HCT116 (cell line): Measurements from ENCODE around the gene SOX6. TPM values are rescaled to one million over a fixed set of nuclear protein-coding genes. Genes with fewer than 3 reads are reported as not detected.

Experiments
- ATAC-seq: fragments of 200-7000 bp; cut with Tn5 transposase; 2 replicates; pipeline ENCODE4 v1.9.1; 2020; ENCODE audit warnings: mild to moderate bottlenecking, moderate library complexity
- BruUV-seq: library from RNA; stranded (reverse); fragments of 400-500 nt; replicated peaks from 2 replicates; lab custom pipeline; 2021; lab: Mats Ljungman, UMichigan
- CTCF ChIA-PET: fragments of 300-600 bp; sonication (Branson Sonifier 250); formaldehyde crosslinking; loops from one replicate; lab custom pipeline; 2021; ENCODE audit warnings: antibody characterized with exemption; lab: Charles Lee
- POLR2A ChIA-PET: fragments of 300-600, 350-600 bp; sonication (Branson Sonifier 250); formaldehyde crosslinking; loops from one replicate; lab custom pipeline; 2021; ENCODE audit warnings: antibody characterized with exemption; lab: Charles Lee
- RAD21 ChIA-PET, 2 experiments: fragments of 300-600 bp; sonication (Branson Sonifier 250); formaldehyde crosslinking; loops; one replicate each; lab custom pipeline; 2023; ENCODE audit warnings: low total read pairs in 2 of 2; ENCODE audit not compliant: uncharacterized antibody in 2 of 2, unreplicated experiment in 2 of 2, low non-redundant PET in 1 of 2; lab: Charles Lee
- DNase-seq: peaks from one replicate; pipeline ENCODE4 v3.0.0-alpha.2; 2010; ENCODE audit warnings: low read depth, low spot score
- H2AFZ ChIP-seq: fragments of 200-600 bp; shearing (Covaris generic), sonication (generic); 2 replicates; pipeline ENCODE4 v1.6.1; 2017; ENCODE audit warnings: low read depth, mixed run types, mixed read lengths, antibody characterized with exemption, low read length; ENCODE audit not compliant: poor library complexity, severe bottlenecking
- H3K27ac ChIP-seq: 2 replicates; pipeline ENCODE4 v1.5.1; 2012; ENCODE audit warnings: low read depth, low read length
- H3K27me3 ChIP-seq: fragments of 200-600 bp; sonication (generic); 2 replicates; pipeline ENCODE4 v1.6.1; 2016; ENCODE audit warnings: mixed run types, low read length, mixed read lengths; ENCODE audit not compliant: insufficient read depth
- H3K36me3 ChIP-seq, 2 experiments: fragments of 200-500 bp in 1 of 2; fragments of 200-600 bp in 1 of 2; sonication (Bioruptor generic) in 1 of 2; sonication (generic) in 1 of 2; 2 replicates each; pipeline versions ENCODE4 v1.5.1 to v1.6.1; 2014 to 2016; ENCODE audit warnings: low read length in 2 of 2, inconsistent platforms in 1 of 2, mixed read lengths in 1 of 2, mixed run types in 1 of 2; ENCODE audit not compliant: insufficient read depth in 2 of 2, control insufficient read depth in 1 of 2
- H3K4me1 ChIP-seq, 2 experiments: fragments of 200-600 bp in 1 of 2; sonication (generic) in 1 of 2; 2 replicates each; pipeline versions ENCODE4 v1.5.1 to v1.6.1; 2012 to 2017; ENCODE audit warnings: low read length in 2 of 2, inconsistent platforms in 1 of 2, mild to moderate bottlenecking in 1 of 2, mixed read lengths in 1 of 2, mixed run types in 1 of 2, moderate library complexity in 1 of 2; ENCODE audit not compliant: insufficient read depth in 2 of 2, control insufficient read depth in 1 of 2
- H3K4me2 ChIP-seq: fragments of 200-600 bp; sonication (generic); 2 replicates; pipeline ENCODE4 v1.6.1; 2017; ENCODE audit warnings: mixed run types, low read length, mixed read lengths
- H3K4me3 ChIP-seq, 2 experiments: fragments of 200-600 bp in 1 of 2; sonication (generic) in 1 of 2; replicated peaks in 1 of 2; 2 replicates each; pipeline ENCODE4 v1.5.1; 2011 to 2016; ENCODE audit warnings: low read length in 2 of 2, control low read depth in 1 of 2, low read depth in 1 of 2, mild to moderate bottlenecking in 1 of 2, mixed read lengths in 1 of 2, mixed run types in 1 of 2
- H3K79me2 ChIP-seq: fragments of 200-600 bp; sonication (generic); 2 replicates; pipeline ENCODE4 v1.6.1; 2017; ENCODE audit warnings: mild to moderate bottlenecking, mixed run types, low read length, moderate library complexity, mixed read lengths; ENCODE audit not compliant: insufficient read depth
- H3K9ac ChIP-seq: fragments of 200-600 bp; sonication (generic); 2 replicates; pipeline ENCODE4 v1.6.1; 2016; ENCODE audit warnings: low read length, mixed read lengths
- H3K9me2 ChIP-seq: fragments of 200-600 bp; sonication (generic), shearing (Covaris generic); 2 replicates; pipeline ENCODE4 v1.6.1; 2017; ENCODE audit warnings: mixed run types, mild to moderate bottlenecking, moderate library complexity; ENCODE audit not compliant: insufficient read depth
- H3K9me3 ChIP-seq, 2 experiments: fragments of 200-500 bp in 1 of 2; fragments of 200-600 bp in 1 of 2; sonication (Bioruptor generic) in 1 of 2; sonication (generic) in 1 of 2; 2 replicates each; pipeline ENCODE4 v1.6.1; 2014 to 2017; ENCODE audit warnings: low read length in 2 of 2, mixed read lengths in 2 of 2, inconsistent platforms in 1 of 2, low read depth in 1 of 2, mild to moderate bottlenecking in 1 of 2, mixed run types in 1 of 2, moderate library complexity in 1 of 2; ENCODE audit not compliant: control insufficient read depth in 1 of 2, insufficient read depth in 1 of 2
- H4K20me1 ChIP-seq: fragments of 200-600 bp; sonication (generic), shearing (Covaris generic); 2 replicates; pipeline ENCODE4 v1.6.1; 2017; ENCODE audit warnings: mixed run types, mild to moderate bottlenecking, moderate library complexity; ENCODE audit not compliant: insufficient read depth
- CEBPB ChIP-seq: IDR thresholded peaks from 2 replicates; pipeline ENCODE4 v1.6.1; 2012; ENCODE audit warnings: low read depth
- EGR1 ChIP-seq: IDR thresholded peaks from 2 replicates; pipeline ENCODE4 v1.6.1; 2012; ENCODE audit warnings: low read depth
- ELF1 ChIP-seq: IDR thresholded peaks from 2 replicates; pipeline ENCODE4 v1.6.1; 2012; ENCODE audit warnings: low read depth, borderline replicate concordance
- EZH2 ChIP-seq: fragments of 200-600 bp; sonication (generic); IDR thresholded peaks from 2 replicates; pipeline ENCODE4 v1.6.1; 2017; ENCODE audit warnings: antibody characterized with exemption, mixed run types
- EZH2phosphoT487 ChIP-seq: fragments of 200-600 bp; IDR thresholded peaks from 2 replicates; pipeline ENCODE4 v1.6.1; 2018; ENCODE audit warnings: antibody characterized with exemption, borderline replicate concordance
- FOSL1 ChIP-seq: IDR thresholded peaks from 2 replicates; pipeline ENCODE4 v1.6.1; 2012; ENCODE audit warnings: low read depth
- JUND ChIP-seq: IDR thresholded peaks from 2 replicates; pipeline ENCODE4 v1.6.1; 2012
- POLR2A ChIP-seq: IDR thresholded peaks from 2 replicates; pipeline ENCODE4 v1.7.0; 2011; ENCODE audit warnings: borderline replicate concordance; ENCODE audit not compliant: insufficient read depth, insufficient read length; ENCODE audit errors: extremely low read depth
- POLR2AphosphoS5 ChIP-seq: IDR thresholded peaks from 2 replicates; pipeline ENCODE4 v1.6.1; 2011; ENCODE audit warnings: mild to moderate bottlenecking, low read depth, low read length, moderate library complexity
- RAD21 ChIP-seq: IDR thresholded peaks from 2 replicates; pipeline ENCODE4 v1.6.1; 2012; ENCODE audit warnings: low read depth, mild to moderate bottlenecking
- SP1 ChIP-seq: IDR thresholded peaks from 2 replicates; pipeline ENCODE4 v1.6.1; 2012; ENCODE audit warnings: low read depth
- ZFX ChIP-seq: fragments of 450-650 bp; IDR thresholded peaks from 2 replicates; pipeline ENCODE4 v1.6.1; 2017
- ZNF274 ChIP-seq: fragments of 200-500 bp; sonication (Bioruptor generic); IDR thresholded peaks from 2 replicates; pipeline ENCODE4 v1.6.1; 2014; ENCODE audit warnings: mild to moderate bottlenecking, low read depth, low read length, inconsistent platforms
- intact Hi-C: fragments of 100-400 bp; cut with micrococcal nuclease; formaldehyde crosslinking; loops from 2 replicates; pipeline ENCODE4 v1.10.0; 2022
- total RNA-seq: library from RNA; stranded (reverse); gene quantifications from one replicate; pipeline ENCODE4 v1.2.1, GENCODE V29; 2021; ENCODE audit not compliant: unreplicated experiment
- TF ChIP-seq, protein P1 (sequence below): IDR thresholded peaks from 2 replicates; pipeline ENCODE4 v1.6.1; 2012
- TF ChIP-seq, protein P2 (sequence below): IDR thresholded peaks from 2 replicates; pipeline ENCODE4 v1.6.1; 2011; ENCODE audit warnings: mild to moderate bottlenecking, low read length, moderate library complexity; ENCODE audit not compliant: insufficient replicate concordance; ENCODE audit errors: extremely low read depth

Gene SOX6
- total RNA-seq, 1 experiment from 2014 or later, result 0.81 TPM

DNA sequence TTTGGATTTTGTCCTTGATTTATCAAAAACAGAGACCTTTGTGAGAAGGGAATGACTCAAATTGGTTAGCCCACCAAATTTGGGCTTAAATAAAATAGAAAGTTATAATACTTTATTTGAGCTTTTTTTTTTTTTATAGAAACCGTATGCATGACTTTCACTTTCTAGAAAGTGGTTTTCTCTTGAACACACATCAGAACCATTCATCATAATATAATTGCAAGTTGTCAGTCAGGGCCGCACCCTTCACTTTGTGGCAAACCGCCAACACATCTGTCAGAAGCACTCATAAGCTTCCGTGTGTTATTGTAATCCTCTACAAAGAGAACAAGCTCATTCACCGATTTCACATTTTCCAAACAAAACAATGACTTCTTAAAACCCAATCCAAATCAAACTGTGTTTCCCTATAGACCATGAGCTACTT, 76.1 kb downstream of the SOX6 start:
- Histone ChIP-seq H3K27me3 (peaks cover 4% of the 10 kb centered on the region), H3K79me2 (no peaks in the 10 kb centered on the region), H3K9me2 (no peaks in the 10 kb centered on the region), H2AFZ (no peak overlapping the region), H4K20me1 (no peaks in the 10 kb centered on the region; the same call in 1 of the 2 replicates), H3K27ac (no peak overlapping the region), H3K9me3 (no peaks in the 10 kb centered on the region), H3K4me1 (no peaks in the 10 kb centered on the region), H3K4me2 (no peak overlapping the region), H3K36me3 (no peaks in the 10 kb centered on the region), H3K4me3 (no peak overlapping the region), H3K9ac (no peak overlapping the region)
- TF ChIP-seq CEBPB (no peak), POLR2A (no peak), RAD21 (no peak), EGR1 (no peak), EZH2phosphoT487 (no peak), POLR2AphosphoS5 (no peak), FOSL1 (no peak), ELF1 (no peak), JUND (no peak)
- TF ChIP-seq, protein P1, sequence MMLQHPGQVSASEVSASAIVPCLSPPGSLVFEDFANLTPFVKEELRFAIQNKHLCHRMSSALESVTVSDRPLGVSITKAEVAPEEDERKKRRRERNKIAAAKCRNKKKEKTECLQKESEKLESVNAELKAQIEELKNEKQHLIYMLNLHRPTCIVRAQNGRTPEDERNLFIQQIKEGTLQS, result no peak
- ChIA-PET POLR2A (no interaction called here), CTCF (no interaction called here), RAD21 (no interaction called here)
- no peak for ATAC-seq
- intact Hi-C loops, result no loop called here
- BruUV-seq, result no TSS peak
- DNase-seq, result no peak

DNA sequence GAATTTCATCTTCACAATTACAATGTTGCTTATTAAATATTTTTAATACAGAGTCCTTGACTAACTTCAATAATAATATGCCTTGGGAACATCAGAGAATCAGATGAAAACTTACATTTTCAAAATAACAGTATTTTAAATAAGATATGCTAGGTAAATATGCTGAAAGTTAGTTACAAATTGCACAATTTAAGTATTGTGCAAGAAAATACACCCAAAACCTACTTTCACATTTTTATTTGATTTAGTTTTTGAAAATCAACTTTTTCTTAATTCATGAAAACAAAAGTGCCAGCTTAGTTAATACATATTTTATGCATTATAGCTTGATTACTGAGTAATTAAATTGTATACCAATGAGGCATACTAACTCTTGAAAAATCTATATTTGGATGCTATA, 76.8 kb downstream of the SOX6 start:
- no peaks in the 10 kb centered on the region for H3K4me1 ChIP-seq
- intact Hi-C loops, result no loop called here
- TF ChIP-seq, protein P1, result no peak
- TF ChIP-seq JUND, result no peak
- TF ChIP-seq EZH2, result no peak
- TF ChIP-seq EZH2phosphoT487, result no peak
- TF ChIP-seq POLR2A, result no peak
- no peak for TF ChIP-seq SP1
- no peak for TF ChIP-seq POLR2AphosphoS5
- TF ChIP-seq ZNF274, result no peak
- TF ChIP-seq ZFX, result no peak
- TF ChIP-seq, protein P2, sequence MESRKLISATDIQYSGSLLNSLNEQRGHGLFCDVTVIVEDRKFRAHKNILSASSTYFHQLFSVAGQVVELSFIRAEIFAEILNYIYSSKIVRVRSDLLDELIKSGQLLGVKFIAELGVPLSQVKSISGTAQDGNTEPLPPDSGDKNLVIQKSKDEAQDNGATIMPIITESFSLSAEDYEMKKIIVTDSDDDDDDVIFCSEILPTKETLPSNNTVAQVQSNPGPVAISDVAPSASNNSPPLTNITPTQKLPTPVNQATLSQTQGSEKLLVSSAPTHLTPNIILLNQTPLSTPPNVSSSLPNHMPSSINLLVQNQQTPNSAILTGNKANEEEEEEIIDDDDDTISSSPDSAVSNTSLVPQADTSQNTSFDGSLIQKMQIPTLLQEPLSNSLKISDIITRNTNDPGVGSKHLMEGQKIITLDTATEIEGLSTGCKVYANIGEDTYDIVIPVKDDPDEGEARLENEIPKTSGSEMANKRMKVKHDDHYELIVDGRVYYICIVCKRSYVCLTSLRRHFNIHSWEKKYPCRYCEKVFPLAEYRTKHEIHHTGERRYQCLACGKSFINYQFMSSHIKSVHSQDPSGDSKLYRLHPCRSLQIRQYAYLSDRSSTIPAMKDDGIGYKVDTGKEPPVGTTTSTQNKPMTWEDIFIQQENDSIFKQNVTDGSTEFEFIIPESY, result no peak
- TF ChIP-seq CEBPB, result no peak
- no peaks in the 10 kb centered on the region for H3K36me3 ChIP-seq
- H4K20me1 ChIP-seq, result no peaks in the 10 kb centered on the region; the same call in 1 of the 2 replicates
- no peaks in the 10 kb centered on the region for H3K79me2 ChIP-seq
- no peaks in the 10 kb centered on the region for H3K9me2 ChIP-seq
- no TSS peak for BruUV-seq
- H3K27me3 ChIP-seq, result peaks cover 4% of the 10 kb centered on the region
- no peak for DNase-seq
- H3K27ac ChIP-seq, result no peak overlapping the region
- H3K9me3 ChIP-seq, result no peaks in the 10 kb centered on the region
- ATAC-seq, result no peak
- no peak overlapping the region for H2AFZ ChIP-seq
- ChIA-PET RAD21 (no interaction called here), POLR2A (no interaction called here), CTCF (no interaction called here)
- H3K9ac ChIP-seq, result no peak overlapping the region
- no peak overlapping the region for H3K4me2 ChIP-seq
- H3K4me3 ChIP-seq, result no peak overlapping the region
